HG02610 (cell line): ENCODE results near the gene MALRD1.

Experiments
- ATAC-seq: cut with Tn5 transposase; IDR thresholded peaks from one replicate; pipeline ENCODE4 v1.9.1; 2021; ENCODE audit warnings: mild to moderate bottlenecking, moderate library complexity; ENCODE audit not compliant: unreplicated experiment

The MALRD1 gene

DNA sequence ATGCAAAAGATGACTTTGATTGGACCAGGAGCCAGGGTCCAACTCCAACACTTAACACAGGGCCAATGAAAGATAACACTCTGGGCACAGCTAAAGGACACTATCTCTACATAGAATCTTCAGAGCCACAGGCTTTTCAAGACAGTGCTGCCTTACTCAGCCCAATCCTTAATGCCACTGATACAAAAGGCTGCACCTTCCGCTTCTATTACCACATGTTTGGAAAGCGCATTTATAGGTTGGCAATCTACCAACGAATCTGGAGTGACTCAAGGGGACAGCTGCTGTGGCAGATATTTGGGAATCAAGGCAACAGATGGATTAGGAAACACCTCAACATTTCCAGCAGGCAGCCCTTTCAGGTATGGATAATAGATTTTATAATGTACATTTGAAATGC is 160.7 kb downstream of the MALRD1 start:
- ATAC-seq = no peak

DNA sequence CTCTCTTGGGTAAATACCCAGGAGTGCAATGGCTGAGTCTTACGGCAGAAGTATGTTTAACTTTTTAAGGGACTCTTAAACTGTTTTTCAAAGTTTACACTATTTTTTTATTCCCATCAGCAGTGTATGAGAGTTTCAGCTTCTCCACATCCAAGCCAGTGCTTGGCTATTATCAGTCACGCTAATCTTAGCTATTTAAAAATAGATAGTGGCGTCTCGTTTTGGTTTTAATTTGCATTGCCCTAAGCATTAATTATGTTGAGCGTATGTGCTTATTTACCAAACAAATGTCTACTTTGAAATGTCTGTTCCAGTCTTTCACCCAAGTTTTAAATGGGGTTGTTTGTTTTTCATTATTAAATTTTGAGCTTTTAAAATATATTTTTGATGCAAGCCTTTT is 164.0 kb downstream of the MALRD1 start:
- ATAC-seq = no peak

DNA sequence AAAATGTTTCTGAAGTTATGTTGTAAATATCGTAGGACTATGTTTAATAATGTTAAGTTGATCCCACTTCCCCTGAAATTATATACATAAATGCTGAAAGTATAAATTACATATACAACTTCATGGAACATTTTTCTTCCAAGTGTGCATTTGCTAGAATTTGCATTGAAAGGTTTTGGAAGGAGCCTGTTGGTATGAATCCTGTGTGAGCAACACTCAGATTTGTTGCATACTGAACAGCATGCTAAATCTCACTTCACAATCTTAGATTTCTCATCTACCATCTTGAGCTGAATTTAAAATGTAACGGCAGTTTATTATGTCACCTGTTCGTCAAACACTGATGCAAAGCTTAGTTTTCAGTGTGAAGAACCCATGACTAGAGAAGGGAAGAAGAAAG is 172.6 kb downstream of the MALRD1 start:
- no peak for ATAC-seq

- no peak for ATAC-seq
Observed at GRCh38 chr10:19226025-19226424, 177.4 kb downstream of the MALRD1 start.

- no peak for ATAC-seq
Observed at GRCh38 chr10:19231034-19231433, 182.4 kb downstream of the MALRD1 start.

- ATAC-seq = no peak
Observed at GRCh38 chr10:19245889-19246752, 197.5 kb downstream of the MALRD1 start.

DNA sequence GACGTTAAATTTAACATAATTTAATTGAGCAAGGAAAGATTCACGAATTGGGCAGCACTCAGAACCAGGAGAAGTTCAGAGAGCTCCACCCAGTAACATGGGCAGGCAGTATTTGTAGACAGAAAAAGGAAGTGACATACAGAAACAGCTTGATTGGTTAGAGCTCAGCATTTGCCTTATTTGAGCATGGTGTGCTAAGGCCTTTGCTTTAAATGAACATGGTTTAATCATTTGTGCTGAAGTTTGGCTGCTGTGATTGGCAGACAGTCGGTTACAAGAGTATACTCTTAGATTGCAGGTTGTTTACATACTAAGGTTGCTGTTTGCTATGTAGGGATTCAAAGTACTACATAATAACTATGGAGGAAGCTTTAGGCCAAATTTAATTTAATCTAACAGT is 199.2 kb downstream of the MALRD1 start:
- ATAC-seq = no peak

DNA sequence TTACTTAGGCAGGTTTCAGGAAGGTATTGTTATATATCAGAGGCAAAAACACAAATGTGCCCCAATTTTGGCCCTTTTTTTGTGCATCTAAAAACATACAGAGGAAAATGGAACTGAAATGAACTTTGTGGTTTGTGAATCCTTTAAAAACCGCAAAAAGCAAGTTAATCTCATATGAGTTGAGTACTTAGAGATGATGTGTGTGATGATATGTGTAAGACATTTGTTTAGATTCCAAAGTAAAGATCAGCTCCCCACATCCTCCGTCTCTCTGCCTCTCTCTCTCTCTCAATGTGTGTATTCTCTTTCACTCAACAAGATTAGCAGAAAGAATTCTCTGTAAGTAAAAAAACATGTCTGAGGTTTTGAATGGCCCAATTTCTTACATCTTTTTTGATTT is 201.9 kb downstream of the MALRD1 start:
- ATAC-seq = no peak

- ATAC-seq = no peak
Observed at GRCh38 chr10:19252531-19252930, 203.9 kb downstream of the MALRD1 start.

- no peak for ATAC-seq
Observed at GRCh38 chr10:19256331-19256730, 207.7 kb downstream of the MALRD1 start.

DNA sequence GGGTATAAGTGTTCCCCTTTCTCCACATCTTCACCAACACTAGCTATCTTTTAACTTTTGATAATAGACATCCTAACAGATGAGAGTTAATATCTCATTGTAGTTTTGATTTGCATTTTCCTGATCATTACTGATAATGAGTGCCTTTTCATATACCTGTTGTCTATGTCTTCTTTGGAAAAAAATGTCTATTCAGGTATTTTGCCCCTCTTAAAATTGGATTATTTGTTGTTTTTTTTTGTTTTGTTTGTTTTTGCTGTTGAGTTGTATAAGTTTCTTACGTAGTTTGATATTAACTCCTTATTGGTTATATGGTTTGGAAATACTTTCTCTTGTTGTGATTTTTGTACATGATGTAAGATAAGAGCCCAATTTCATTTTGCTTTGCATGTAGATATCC is 214.7 kb downstream of the MALRD1 start:
- no peak for ATAC-seq

- no peak for ATAC-seq
Observed at GRCh38 chr10:19283285-19283684, 234.7 kb downstream of the MALRD1 start.

GRCh38 chr10:19283786-19284185 is 235.2 kb downstream of the MALRD1 start:
- no peak for ATAC-seq

GRCh38 chr10:19290770-19291169 is 242.2 kb downstream of the MALRD1 start:
- ATAC-seq = no peak

DNA sequence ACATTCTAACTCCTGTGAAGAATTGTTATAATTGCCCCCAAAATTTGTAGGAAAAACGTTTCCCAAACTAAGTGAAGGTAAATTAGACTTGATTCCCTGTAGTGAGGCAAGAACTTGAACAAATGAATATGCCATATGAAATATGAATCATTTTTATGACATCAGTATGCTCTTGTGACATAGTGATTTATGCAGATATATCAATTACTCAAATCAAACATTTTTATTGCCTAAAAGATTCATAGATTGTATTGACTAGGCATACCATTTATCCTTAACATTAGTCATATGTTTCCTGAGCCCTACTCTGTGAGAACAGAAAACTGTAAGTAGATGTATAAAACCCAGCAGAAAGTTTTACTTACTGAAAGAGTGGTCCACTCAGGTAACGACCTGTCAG is 245.6 kb downstream of the MALRD1 start:
- no peak for ATAC-seq

DNA sequence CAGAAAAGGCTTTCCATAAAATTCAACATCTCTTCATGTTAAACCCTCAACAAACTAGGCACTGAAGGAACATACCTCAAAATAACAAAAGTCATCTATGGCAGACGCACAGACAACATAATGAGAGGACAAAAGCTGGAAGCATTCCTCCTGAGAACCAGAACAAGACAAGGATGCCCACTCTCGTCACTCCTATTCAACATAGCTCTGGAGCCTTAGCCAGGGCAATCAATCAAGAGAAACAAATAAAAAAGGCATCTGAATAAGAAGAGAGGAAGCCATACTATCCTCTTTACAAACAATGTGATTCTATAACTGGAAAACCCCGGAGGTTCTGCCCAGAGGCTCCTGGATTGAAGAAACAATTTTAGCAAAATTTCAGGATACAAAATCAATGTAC is 251.0 kb downstream of the MALRD1 start:
- no peak for ATAC-seq

DNA sequence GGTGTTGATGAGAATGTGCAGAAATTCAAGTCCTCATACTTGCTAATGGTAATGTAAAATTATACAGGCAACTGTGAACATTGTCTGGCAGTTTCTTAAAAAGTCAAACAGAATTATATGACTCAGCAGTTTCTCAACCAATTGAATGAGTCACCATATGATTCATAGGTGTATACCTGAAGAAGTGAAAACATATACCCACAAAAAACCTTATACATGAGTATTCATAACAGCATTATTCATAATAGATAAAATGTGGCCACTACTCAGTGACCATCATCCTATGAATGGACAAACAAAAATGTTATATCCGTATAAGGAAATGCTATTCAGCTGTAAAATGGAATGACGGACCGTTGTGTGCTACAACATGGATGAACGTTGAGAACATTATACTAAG is 253.5 kb downstream of the MALRD1 start:
- ATAC-seq = no peak

DNA sequence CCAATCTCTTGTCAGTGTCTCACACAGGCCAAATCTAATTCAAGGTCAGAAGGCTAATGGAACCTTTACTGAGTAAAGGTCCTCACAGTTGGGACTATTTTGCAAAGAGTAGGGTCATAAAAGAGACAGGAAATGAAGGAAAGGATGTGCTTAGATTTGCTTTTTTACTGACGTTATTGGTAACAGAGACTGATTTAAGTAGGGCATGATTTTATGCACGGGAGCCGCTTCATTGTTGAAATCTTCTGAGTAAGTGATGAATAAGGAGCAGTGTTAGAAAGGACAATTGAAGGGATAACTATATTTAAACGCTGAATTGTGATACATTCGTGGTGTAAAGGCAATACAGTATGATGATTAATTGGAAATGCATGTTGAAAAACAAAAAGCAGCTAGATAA is 261.5 kb downstream of the MALRD1 start:
- no peak for ATAC-seq

GRCh38 chr10:19316204-19316870 is 267.7 kb downstream of the MALRD1 start:
- no peak for ATAC-seq

DNA sequence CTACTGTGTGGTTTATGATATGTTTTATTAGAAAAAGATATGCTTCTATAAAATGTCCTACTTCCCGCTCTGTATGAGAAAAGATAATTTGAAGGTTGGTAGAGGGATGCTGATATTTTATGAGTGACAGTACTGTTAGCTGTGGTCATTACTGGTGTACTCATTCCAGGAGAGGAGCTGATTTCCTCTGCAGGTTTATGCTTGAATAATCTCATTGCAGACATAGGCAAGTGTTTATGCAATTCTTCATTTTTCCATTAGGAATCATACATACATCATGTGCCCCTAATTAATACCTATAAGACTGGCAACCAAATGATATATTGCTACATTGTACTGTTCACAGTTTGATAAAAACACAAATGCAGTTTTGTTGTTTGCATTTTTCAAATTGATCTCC is 269.4 kb downstream of the MALRD1 start:
- ATAC-seq = no peak

DNA sequence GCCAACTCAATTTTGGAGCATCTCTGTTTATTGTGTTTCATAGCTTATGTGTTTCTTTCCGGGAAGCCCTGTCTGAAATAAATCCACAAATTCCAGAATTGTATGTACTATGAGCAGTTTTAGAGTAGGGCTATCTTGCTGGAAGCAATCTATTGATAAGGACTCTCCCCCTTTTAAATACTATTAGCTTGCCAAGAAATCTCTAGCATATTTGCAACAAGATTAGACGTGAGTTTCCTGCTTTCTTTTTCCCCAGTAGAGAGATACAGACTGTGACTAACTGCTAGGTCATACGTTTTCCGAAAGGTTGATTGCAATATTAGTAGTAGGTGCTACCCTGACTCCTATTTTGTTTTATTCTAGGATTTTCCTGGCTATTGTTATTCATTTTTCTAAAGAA is 277.0 kb downstream of the MALRD1 start:
- ATAC-seq = no peak

DNA sequence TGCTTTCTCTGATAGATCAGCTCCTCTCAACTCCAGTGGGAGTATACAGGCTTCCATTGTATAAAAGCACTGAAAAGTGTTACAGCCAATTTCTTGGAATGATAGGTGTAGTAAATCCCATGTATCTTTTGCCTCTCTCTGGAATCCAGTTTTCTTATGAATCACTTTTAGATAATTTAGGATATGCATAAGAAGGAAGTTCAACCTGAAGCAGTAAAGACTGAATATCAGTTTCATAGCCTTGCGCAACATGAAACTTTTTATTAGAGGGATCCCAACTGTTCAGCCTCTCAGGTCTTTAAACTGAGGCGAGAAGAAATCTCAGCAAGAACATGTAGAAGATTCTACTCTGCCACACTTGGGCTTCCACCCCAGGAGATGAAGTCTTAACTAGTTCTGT is 280.0 kb downstream of the MALRD1 start:
- no peak for ATAC-seq
